Bone marrow (tissue), 2 donors: ENCODE data around the gene PSMD1.
"Not testable (repeated sequence)": the region's sequence is repeated elsewhere in the genome, so short reads cannot be mapped to it uniquely, and the experiment has no call there.

Source experiments
- DNase-seq, 2 donors: peaks; one replicate each; lab custom pipeline; 2025; lab: John Stamatoyannopoulos, UW

Gene PSMD1

GRCh38 chr2:231160701-231161100 is 104.0 kb downstream of the PSMD1 start:
- DNase-seq: no peak

GRCh38 chr2:231161252-231161839 is 104.7 kb downstream of the PSMD1 start:
- DNase-seq: no peak

GRCh38 chr2:231161877-231162329 is 105.2 kb downstream of the PSMD1 start:
- no peak for DNase-seq

GRCh38 chr2:231163011-231163410 is 106.3 kb downstream of the PSMD1 start:
- DNase-seq: no peak

- DNase-seq: no peak
Measured at GRCh38 chr2:231163414-231164095, 106.9 kb downstream of the PSMD1 start.

- DNase-seq: no peak
Measured at GRCh38 chr2:231167745-231168459, 111.2 kb downstream of the PSMD1 start.

- peak in 1 of 2 donors; percentile 22 for DNase-seq
Measured at GRCh38 chr2:231168460-231169139, 111.9 kb downstream of the PSMD1 start.

GRCh38 chr2:231169488-231169887 is 112.8 kb downstream of the PSMD1 start:
- DNase-seq: no peak

GRCh38 chr2:231170055-231170454 is 113.4 kb downstream of the PSMD1 start:
- DNase-seq: no peak

GRCh38 chr2:231172025-231172424 is 115.4 kb downstream of the PSMD1 start:
- DNase-seq: no peak

GRCh38 chr2:231174211-231174651 is 117.6 kb downstream of the PSMD1 start:
- DNase-seq: peak in 1 of 2 donors; percentile 23

GRCh38 chr2:231176066-231176465 is 119.4 kb downstream of the PSMD1 start:
- no peak for DNase-seq

GRCh38 chr2:231177156-231178025 is 120.7 kb downstream of the PSMD1 start:
- no peak for DNase-seq

GRCh38 chr2:231178805-231179204 is 122.1 kb downstream of the PSMD1 start:
- DNase-seq: not testable (repeated sequence)

- DNase-seq: peak; percentile 47 to 82
Measured at GRCh38 chr2:231181860-231182512, 125.3 kb downstream of the PSMD1 start.

- DNase-seq: no peak
Measured at GRCh38 chr2:231182513-231182899, 125.8 kb downstream of the PSMD1 start.

- DNase-seq: no peak
Measured at GRCh38 chr2:231183851-231184250, 127.2 kb downstream of the PSMD1 start.

GRCh38 chr2:231184319-231184718 is 127.7 kb downstream of the PSMD1 start:
- no peak for DNase-seq

GRCh38 chr2:231185050-231185725 is 128.5 kb downstream of the PSMD1 start:
- no peak for DNase-seq

GRCh38 chr2:231185886-231186285 is 129.2 kb downstream of the PSMD1 start:
- no peak for DNase-seq
